HFF-Myc (cell line): Measurements from ENCODE around the gene UBR2.
"Not testable (repeated sequence)": the region's sequence is repeated elsewhere in the genome, so short reads cannot be mapped to it uniquely, and the experiment has no call there.

Experiments used
- DNase-seq: peaks from one replicate; pipeline ENCODE4 v3.0.0-alpha.2; 2011; ENCODE audit warnings: low read depth; ENCODE audit errors: extremely low read depth
- H3K4me3 ChIP-seq: replicated peaks from 2 replicates; pipeline ENCODE4 v1.5.1; 2011; ENCODE audit warnings: low read depth, mild to moderate bottlenecking, control low read depth, low read length
- CTCF ChIP-seq: IDR thresholded peaks from 2 replicates; pipeline ENCODE4 v1.5.1; 2012; ENCODE audit warnings: mild to moderate bottlenecking, low read depth, low read length, control low read depth; ENCODE audit errors: missing control alignments

The UBR2 gene

GRCh38 chr6:42697268-42697655 lies 133.4 kb downstream of the UBR2 start:
- no peak overlapping the region for H3K4me3 ChIP-seq
- no peak for DNase-seq
- TF ChIP-seq CTCF: no peak

GRCh38 chr6:42698217-42698616 lies 134.4 kb downstream of the UBR2 start:
- TF ChIP-seq CTCF: no peak

GRCh38 chr6:42702200-42702599 lies 138.4 kb downstream of the UBR2 start:
- TF ChIP-seq CTCF: no peak
- H3K4me3 ChIP-seq: no peak overlapping the region
- peak; percentile 38 for DNase-seq

More at GRCh38 chr6:42698217-42698616, 134.4 kb downstream of the UBR2 start:
- no peak for DNase-seq
- no peak overlapping the region for H3K4me3 ChIP-seq

- DNase-seq, H3K4me3 ChIP-seq: not testable (repeated sequence)
These were observed 139.0 kb downstream of the UBR2 start for GRCh38 chr6:42702786-42703185.

GRCh38 chr6:42704251-42704936 lies 140.6 kb downstream of the UBR2 start:
- no peak for TF ChIP-seq CTCF
- DNase-seq: no peak
- H3K4me3 ChIP-seq: peak overlapping the region; percentile 8; the same call in 1 of the 2 replicates

GRCh38 chr6:42704937-42705374 lies 141.1 kb downstream of the UBR2 start:
- no peak for DNase-seq
- TF ChIP-seq CTCF: no peak
- H3K4me3 ChIP-seq: no peak overlapping the region

- no peak for TF ChIP-seq CTCF
- H3K4me3 ChIP-seq: no peak overlapping the region
- no peak for DNase-seq
These were observed 143.8 kb downstream of the UBR2 start for GRCh38 chr6:42707595-42707994.
